A549 treated with Mapracorat at 1 μM for 4 hours (cell line): ENCODE measurements around the gene KCNH4. TPM values are rescaled to one million over a fixed set of nuclear protein-coding genes. Genes with fewer than 3 reads are reported as not detected.

ENCODE experiments used
- total RNA-seq: library from RNA; stranded (reverse); fragments of 200-300 nt; extraction: Qiagen RNA extraction; gene quantifications from 5 replicates; pipeline ENCODE4 v1.2.3, GENCODE V29; 2022

Gene KCNH4
- total RNA-seq, result 0.28 to 0.48 TPM (median 0.41 TPM) in 5 replicates

GRCh38 chr17:42180922-42181850, at the start of gene KCNH4:
KCNH4 (minus strand) TSS chr17:42181142; CDS start chr17:42180945, 197 bp downstream.

DNA sequence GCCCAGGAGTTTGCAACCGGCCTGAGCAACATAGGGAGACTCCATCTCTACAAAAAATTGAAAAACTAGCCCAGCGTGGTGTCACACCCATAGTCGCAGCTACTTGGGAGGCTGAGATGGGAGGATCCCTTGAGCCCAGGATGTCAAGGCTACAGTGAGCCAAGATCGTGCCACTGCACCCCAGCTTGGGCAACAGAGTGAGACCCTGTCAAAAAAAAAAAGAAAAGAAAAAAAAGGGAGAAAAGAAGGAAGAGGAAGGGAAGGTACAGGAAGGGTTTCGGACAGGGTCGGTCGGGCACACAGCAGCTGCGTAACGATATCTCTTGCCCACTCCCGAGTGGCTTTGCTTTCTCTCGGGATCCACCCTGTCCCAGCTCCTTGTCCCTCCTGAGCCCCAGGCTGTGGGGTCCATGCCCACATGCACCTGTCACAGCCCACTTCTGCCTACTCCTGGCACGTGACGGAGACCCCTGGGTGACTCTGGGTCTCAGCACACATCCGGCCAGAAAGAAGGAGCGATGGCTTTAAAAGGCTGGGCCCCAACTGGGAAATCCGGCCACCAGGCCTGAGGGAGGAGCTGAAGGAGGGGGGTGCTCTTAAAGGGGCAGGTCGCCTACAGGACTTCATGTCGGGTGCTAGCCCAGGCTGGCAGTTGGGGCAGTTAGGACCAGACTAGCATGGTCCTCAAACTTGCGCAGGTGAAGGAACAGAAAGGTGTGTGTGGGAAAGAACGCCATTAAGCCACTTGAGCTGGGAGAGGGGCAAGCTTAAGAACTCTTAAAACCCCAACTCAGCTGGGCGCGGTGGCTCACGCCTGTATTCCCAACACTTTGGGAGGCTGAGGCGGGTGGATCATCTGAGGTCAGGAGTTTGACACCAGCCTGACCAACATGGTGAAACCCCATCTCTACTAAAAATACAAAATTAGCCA, 13.3 kb upstream of the KCNH4 start, which contains the start of gene GHDC:
TSS of gene GHDC (minus strand) at position 526 of the 931 bp plus-strand sequence. CDS start 913 bp downstream, outside the sequence.

GRCh38 chr17:42184713-42185620, 4.0 kb upstream of the KCNH4 start, which contains the start of gene HCRT:
HCRT (minus strand) TSS chr17:42185452; CDS start chr17:42185365, 87 bp downstream.

GRCh38 chr17:42122371-42123303, 58.3 kb downstream of the KCNH4 start, which contains the start of gene HSPB9:
HSPB9 (plus strand) TSS chr17:42122804; CDS start chr17:42122851, 47 bp downstream.

DNA sequence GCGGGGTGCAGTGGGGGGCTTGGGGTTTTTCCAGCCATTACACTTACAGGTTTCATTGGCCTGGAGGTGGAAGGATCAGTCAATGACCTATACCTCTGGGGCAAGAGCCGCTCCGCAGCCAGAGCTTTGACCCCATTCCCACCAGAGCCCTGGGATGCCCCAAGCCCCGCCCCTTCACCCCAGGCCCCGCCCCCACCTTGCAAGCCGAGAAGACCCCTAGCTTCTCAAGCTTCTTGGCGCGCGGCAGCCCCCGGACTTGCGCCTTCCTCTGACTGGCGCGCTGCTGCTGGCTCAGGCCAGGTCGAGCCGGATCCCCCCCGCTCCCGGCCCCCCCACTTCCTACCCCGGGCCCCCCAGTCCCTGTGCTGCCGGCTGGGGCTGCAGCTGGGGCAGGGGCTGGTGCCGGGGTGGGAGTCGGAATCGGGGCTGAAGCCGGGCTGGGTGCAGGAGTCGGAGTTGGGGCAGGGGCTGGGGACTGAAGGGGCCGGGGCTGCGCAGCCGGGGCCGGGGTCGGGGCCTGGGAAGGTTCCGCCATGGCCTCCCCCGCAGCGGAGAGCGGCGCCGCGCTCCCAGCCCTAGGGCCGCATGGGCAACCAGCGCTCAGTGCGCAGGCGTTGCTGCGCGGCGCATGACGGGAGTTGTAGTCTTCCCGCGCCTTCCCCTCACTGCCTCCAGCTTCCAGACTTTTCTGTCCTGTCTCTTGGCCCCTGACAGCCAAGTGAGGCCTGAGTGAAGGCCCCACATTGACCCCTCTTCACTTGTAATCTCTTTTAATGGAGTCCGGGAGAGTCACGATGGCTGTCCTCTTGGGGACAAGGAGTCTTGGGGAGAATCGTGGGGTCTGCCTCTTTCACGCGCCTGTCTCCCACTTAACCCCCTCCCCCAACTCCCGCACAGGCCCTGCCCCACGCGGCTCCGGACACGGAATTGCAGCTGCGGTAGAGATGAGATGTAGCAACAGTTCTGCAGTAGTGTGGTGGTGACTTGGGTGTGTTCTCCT, 59.9 kb downstream of the KCNH4 start, which contains the start of gene KAT2A:
TSS of gene KAT2A (minus strand) at position 598 of the 1,000 bp plus-strand sequence. CDS start at position 535, 63 bp downstream.

GRCh38 chr17:42112552-42113176, 68.3 kb downstream of the KCNH4 start, which contains the start of gene DHX58:
DHX58 (minus strand) TSS chr17:42112714; CDS start chr17:42111892, 822 bp downstream.

Other genes with a start within 250 kb of the KCNH4 start
- 56.2 to 72.6 TPM (median 69.8 TPM) in 5 replicates for gene CNP, start 214.3 kb downstream of the KCNH4 start, total RNA-seq
- 112 to 117 TPM (median 114 TPM) in 5 replicates for gene DNAJC7, start 163.7 kb downstream of the KCNH4 start, total RNA-seq
- 41.3 to 47.2 TPM (median 43.7 TPM) in 5 replicates for gene NKIRAS2, start 161.1 kb downstream of the KCNH4 start, total RNA-seq
- 0.50 to 0.84 TPM (median 0.68 TPM) in 5 replicates for gene C17orf113, start 130.5 kb downstream of the KCNH4 start, total RNA-seq
- gene ZNF385C, start 82.7 kb downstream of the KCNH4 start, total RNA-seq, result 0.15 to 0.29 TPM (median 0.16 TPM) in 5 replicates
- 0.25 to 0.66 TPM (median 0.45 TPM) in 5 replicates for gene DHX58, start 68.4 kb downstream of the KCNH4 start, total RNA-seq
- 35.2 to 51.5 TPM (median 44.8 TPM) in 5 replicates for gene KAT2A, start 59.8 kb downstream of the KCNH4 start, total RNA-seq
- gene HSPB9, start 58.3 kb downstream of the KCNH4 start, total RNA-seq, result not detected in 5 replicates
- 221 to 267 TPM (median 261 TPM) in 5 replicates for gene RAB5C, start 26.2 kb downstream of the KCNH4 start, total RNA-seq
- 0.44 TPM in 1 of 5 replicates, not detected in the others for gene HCRT, start 4.3 kb upstream of the KCNH4 start, total RNA-seq
- 16.2 to 21.3 TPM (median 20.1 TPM) in 5 replicates for gene GHDC, start 13.4 kb upstream of the KCNH4 start, total RNA-seq
- gene STAT5B, start 95.2 kb upstream of the KCNH4 start, total RNA-seq, result 22.1 to 30.7 TPM (median 27.2 TPM) in 5 replicates
- 5.5 to 7.8 TPM (median 6.2 TPM) in 5 replicates for gene STAT5A, start 107.4 kb upstream of the KCNH4 start, total RNA-seq
- gene STAT3, start 207.3 kb upstream of the KCNH4 start, total RNA-seq, result 62.3 to 77.0 TPM (median 74.2 TPM) in 5 replicates
- gene CAVIN1, start 242.1 kb upstream of the KCNH4 start, total RNA-seq, result 373 to 459 TPM (median 442 TPM) in 5 replicates